Chondrocyte (in vitro differentiated cells): ENCODE data around the gene GRIN1. TPM values are rescaled to one million over a fixed set of nuclear protein-coding genes. Genes with fewer than 3 reads are reported as not detected.

Source experiments
- DNase-seq: peaks from one replicate; pipeline ENCODE4 v3.0.0; 2021; ENCODE audit warnings: mixed read lengths, low spot score
- H3K27ac Mint-ChIP-seq: one replicate; pipeline ENCODE4 v1.8.0; 2021; ENCODE audit warnings: mild to moderate bottlenecking, moderate library complexity, mixed read lengths; ENCODE audit not compliant: unreplicated experiment
- H3K27me3 Mint-ChIP-seq: 2 replicates; pipeline ENCODE4 v1.8.0; 2021; ENCODE audit warnings: low read depth, mixed read lengths
- H3K36me3 Mint-ChIP-seq: 2 replicates; pipeline ENCODE4 v1.8.0; 2021; ENCODE audit warnings: low read depth, mixed read lengths
- H3K4me1 Mint-ChIP-seq: 2 replicates; pipeline ENCODE4 v1.8.0; 2021; ENCODE audit warnings: low read depth, mild to moderate bottlenecking, mixed read lengths
- H3K4me3 Mint-ChIP-seq: one replicate; pipeline ENCODE4 v1.8.0; 2021; ENCODE audit warnings: mild to moderate bottlenecking, moderate library complexity, mixed read lengths; ENCODE audit not compliant: unreplicated experiment
- H3K9me3 Mint-ChIP-seq: 2 replicates; pipeline ENCODE4 v1.8.0; 2021; ENCODE audit warnings: low read depth, mixed read lengths
- CTCF ChIP-seq: fragments of 200-600 bp; sonication (generic); IDR thresholded peaks from 2 replicates; pipeline ENCODE4 v1.5.0; 2021; ENCODE audit warnings: antibody characterized with exemption, mild to moderate bottlenecking, moderate library complexity
- total RNA-seq: library from RNA; stranded (reverse); gene quantifications from 3 replicates; pipeline ENCODE4 v1.2.1, GENCODE V29; 2021

The GRIN1 gene
- total RNA-seq, 1 donor from 2014 or later = 0.07 TPM

GRCh38 chr9:137171149-137171900, 32.4 kb downstream of the GRIN1 start:
- Mint-ChIP-seq H3K9me3 (no peaks in the 10 kb centered on the region), H3K27me3 (peaks cover 13% of the 10 kb centered on the region), H3K36me3 (no peaks in the 10 kb centered on the region), H3K4me1 (peaks cover 3% of the 10 kb centered on the region), H3K27ac (no peak overlapping the region), H3K4me3 (no peak overlapping the region)
- no peak for TF ChIP-seq CTCF
- no peak for DNase-seq

- peaks cover 3% of the 10 kb centered on the region for H3K4me1 Mint-ChIP-seq
- no peak overlapping the region for H3K4me3 Mint-ChIP-seq
- peaks cover 6% of the 10 kb centered on the region for H3K27me3 Mint-ChIP-seq
- no peak for TF ChIP-seq CTCF
- no peak for DNase-seq
- H3K9me3 Mint-ChIP-seq = no peaks in the 10 kb centered on the region
- no peak overlapping the region for H3K27ac Mint-ChIP-seq
- H3K36me3 Mint-ChIP-seq = peaks cover 4% of the 10 kb centered on the region
Observed at GRCh38 chr9:137172901-137173795, 34.2 kb downstream of the GRIN1 start.

GRCh38 chr9:137173796-137174664, 35.1 kb downstream of the GRIN1 start:
- TF ChIP-seq CTCF = no peak
- Mint-ChIP-seq H3K4me1 (no peaks in the 10 kb centered on the region), H3K27ac (no peak overlapping the region), H3K36me3 (peaks cover 4% of the 10 kb centered on the region), H3K4me3 (no peak overlapping the region), H3K27me3 (peaks cover 4% of the 10 kb centered on the region), H3K9me3 (no peaks in the 10 kb centered on the region)
- no peak for DNase-seq

GRCh38 chr9:137174722-137175293, 35.9 kb downstream of the GRIN1 start:
- no peak overlapping the region for H3K4me3 Mint-ChIP-seq

More at GRCh38 chr9:137174722-137175293, 35.9 kb downstream of the GRIN1 start:
- TF ChIP-seq CTCF = no peak
- Mint-ChIP-seq H3K36me3 (peaks cover 8% of the 10 kb centered on the region), H3K4me1 (no peaks in the 10 kb centered on the region), H3K27ac (no peak overlapping the region), H3K27me3 (peaks cover 4% of the 10 kb centered on the region), H3K9me3 (no peaks in the 10 kb centered on the region)
- no peak for DNase-seq
